ENCODE data around the gene FGFRL1.

The FGFRL1 gene

GRCh38 chr4:1075809-1076699, 64.6 kb downstream of the FGFRL1 start:
- DNase-seq (ENCODE audit: low read depth) = no peak
